GM12878 (cell line): Measurements from ENCODE around the gene ESYT2. TPM values are rescaled to one million over a fixed set of nuclear protein-coding genes. Genes with fewer than 3 reads are reported as not detected.

ENCODE experiments used
- ATAC-seq: fragments of 200-7000 bp; cut with Tn5 transposase; 3 replicates; pipeline ENCODE4 v1.9.1; 2020; ENCODE audit warnings: mild to moderate bottlenecking, moderate library complexity
- BruUV-seq: library from RNA; stranded (reverse); fragments of 400-500 nt; replicated peaks from 2 replicates; lab custom pipeline; 2021; lab: Mats Ljungman, UMichigan
- CTCF ChIA-PET: fragments of 300-600 bp; sonication (Branson Sonifier 250); formaldehyde crosslinking; extraction: SDS; loops from one replicate; lab custom pipeline; 2021; ENCODE audit warnings: inconsistent platforms; lab: Yijun Ruan, JAX
- POLR2A ChIA-PET: fragments of 350-600 bp; formaldehyde crosslinking; extraction: SDS; loops from one replicate; lab custom pipeline; 2021; ENCODE audit warnings: inconsistent platforms; lab: Charles Lee
- RAD21 ChIA-PET: fragments of 300-600 bp; sonication (Branson Sonifier 250); formaldehyde crosslinking; loops from one replicate; lab custom pipeline; 2023; ENCODE audit warnings: antibody characterized with exemption; ENCODE audit not compliant: unreplicated experiment; lab: Charles Lee
- SMC1A ChIA-PET: fragments of 300-600 bp; sonication (Branson Sonifier 250); formaldehyde crosslinking; loops from one replicate; lab custom pipeline; 2023; ENCODE audit not compliant: unreplicated experiment, uncharacterized antibody; lab: Charles Lee
- DNase-seq: peaks from one replicate; pipeline ENCODE4 v3.0.0-alpha.2; 2011; ENCODE audit warnings: low read depth, low spot score
- FAIRE-seq: peaks from 3 replicates; lab custom pipeline; 2011; peaks lifted over from hg19 to GRCh38; lab: Jason Lieb, UNC
- H2AFZ ChIP-seq: 2 replicates; pipeline ENCODE4 v1.6.0; 2011; ENCODE audit warnings: low read depth, low read length, control low read depth; ENCODE audit not compliant: control insufficient read depth
- H3K27ac ChIP-seq: 2 replicates; pipeline ENCODE4 v1.5.1; 2011; ENCODE audit warnings: control low read depth; ENCODE audit not compliant: control insufficient read depth, insufficient read depth
- H3K27me3 ChIP-seq, 2 experiments: replicated peaks in 1 of 2; 2 replicates each; pipeline versions ENCODE4 v1.6.0 to v1.6.1; 2011; ENCODE audit warnings: low read length in 1 of 2; ENCODE audit not compliant: control insufficient read depth in 2 of 2, insufficient read depth in 2 of 2
- H3K36me3 ChIP-seq, 2 experiments: 2 replicates each; pipeline ENCODE4 v1.5.1; 2011; ENCODE audit warnings: low read length in 1 of 2; ENCODE audit not compliant: control insufficient read depth in 2 of 2, insufficient read depth in 2 of 2
- H3K4me1 ChIP-seq: 2 replicates; pipeline ENCODE4 v1.6.1; 2011; ENCODE audit warnings: mild to moderate bottlenecking, low read length, moderate library complexity, mixed read lengths; ENCODE audit not compliant: control insufficient read depth, insufficient read depth
- H3K4me2 ChIP-seq: 2 replicates; pipeline ENCODE4 v1.6.0; 2011; ENCODE audit warnings: control low read depth; ENCODE audit not compliant: control insufficient read depth, insufficient read depth
- H3K4me3 ChIP-seq: fragments of 200-600 bp; sonication (generic); 2 replicates; pipeline ENCODE4 v1.5.1; 2016
- H3K79me2 ChIP-seq: 2 replicates; pipeline ENCODE4 v1.6.0; 2011; ENCODE audit warnings: low read length; ENCODE audit not compliant: control insufficient read depth, insufficient read depth
- H3K9ac ChIP-seq: 2 replicates; pipeline ENCODE4 v1.8.0; 2011; ENCODE audit warnings: low read length, control low read depth, mixed read lengths; ENCODE audit not compliant: control insufficient read depth, insufficient read depth
- H3K9me3 ChIP-seq: replicated peaks from 3 replicates; pipeline ENCODE4 v1.5.1; 2011; ENCODE audit warnings: mild to moderate bottlenecking, low read length; ENCODE audit not compliant: control insufficient read depth, insufficient read depth
- H4K20me1 ChIP-seq: 2 replicates; pipeline ENCODE4 v1.6.0; 2011; ENCODE audit not compliant: control insufficient read depth, insufficient read depth
- BCL3 ChIP-seq: IDR thresholded peaks from 2 replicates; pipeline ENCODE4 v1.6.1; 2011; ENCODE audit warnings: borderline replicate concordance, low read depth, mild to moderate bottlenecking, moderate library complexity, low read length; ENCODE audit not compliant: insufficient read depth, poor library complexity, severe bottlenecking
- E2F8 ChIP-seq: fragments of 450-650 bp; IDR thresholded peaks from 2 replicates; pipeline ENCODE4 v1.6.1; 2018; ENCODE audit warnings: mild to moderate bottlenecking, low read depth, moderate library complexity; ENCODE audit not compliant: partially characterized antibody
- FOS ChIP-seq: IDR thresholded peaks from 3 replicates; pipeline ENCODE4 v1.6.1; 2011; ENCODE audit warnings: borderline replicate concordance; ENCODE audit not compliant: insufficient read length; ENCODE audit errors: extremely low read depth
- FOXK2 ChIP-seq: fragments of 450-650 bp; IDR thresholded peaks from 2 replicates; pipeline ENCODE4 v1.6.1; 2017; ENCODE audit warnings: mild to moderate bottlenecking, moderate library complexity
- KDM1A ChIP-seq: fragments of 200-600 bp; sonication (generic); IDR thresholded peaks from 2 replicates; pipeline ENCODE4 v1.6.1; 2016; ENCODE audit warnings: borderline replicate concordance
- PML ChIP-seq: IDR thresholded peaks from 2 replicates; pipeline ENCODE4 v1.6.1; 2012; ENCODE audit warnings: low read length, inconsistent platforms
- SREBF2 ChIP-seq: IDR thresholded peaks from 2 replicates; pipeline ENCODE4 v1.6.1; 2012; ENCODE audit warnings: mild to moderate bottlenecking, low read length
- USF1 ChIP-seq: IDR thresholded peaks from 2 replicates; pipeline ENCODE4 v1.6.1; 2011; ENCODE audit warnings: borderline replicate concordance, low read depth, mild to moderate bottlenecking, moderate library complexity, mixed read lengths, low read length; ENCODE audit not compliant: insufficient read depth; ENCODE audit errors: extremely low read length
- YY1 ChIP-seq: IDR thresholded peaks from 2 replicates; pipeline ENCODE4 v1.6.1; 2011; ENCODE audit warnings: low read depth, mild to moderate bottlenecking, low read length
- WGBS: methylation state at CpG from one replicate; pipeline ENCODE4 v1.1.6; 2016; ENCODE audit warnings: low lambda C conversion rate; ENCODE audit not compliant: insufficient replicate concordance, insufficient coverage; ENCODE audit errors: missing lambda C conversion rate; 5-methylcytosine and 5-hydroxymethylcytosine counted together
- in situ Hi-C: fragments of 300-500 bp; cut with MboI; formaldehyde crosslinking; loops from 9 replicates; pipeline ENCODE4 v1.14.3; 2018; ENCODE audit warnings: mixed read lengths
- intact Hi-C: fragments of 100-400 bp; cut with micrococcal nuclease; formaldehyde crosslinking; loops from one replicate; pipeline ENCODE4 v1.14.2; 2022; ENCODE audit not compliant: unreplicated experiment
- polyA plus RNA-seq, 11 experiments: library from polyadenylated mRNA; depleted of rRNA in 4 of 11; unstranded in 6 of 11; stranded (reverse) in 5 of 11; fragments of >200 nt; fragmentation: Nextera tagmentation in 4 of 11; fragmentation: Illumina TruSeq in 1 of 11; extraction: Ambion mirVana in 4 of 11; extraction: Trizol in 1 of 11; gene quantifications; 1 replicate in 1 of 11; 2 replicates in 10 of 11; pipeline versions ENCODE4 v1.2.1 to v1.2.3, GENCODE V29; 2011 to 2016; ENCODE audit warnings: inconsistent platforms in 2 of 11, missing spikeins in 2 of 11, low read depth in 1 of 11
- total RNA-seq, 4 experiments: library from RNA; depleted of rRNA in 3 of 4; stranded (reverse); fragments of >200 nt in 3 of 4; fragmentation: Illumina TruSeq in 1 of 4; extraction: Trizol in 1 of 4; gene quantifications; 2 replicates each; pipeline versions ENCODE4 v1.2.1 to v1.2.3, GENCODE V29; 2013 to 2021

The ESYT2 gene
- total and polyA plus RNA-seq, 10 of the 15 experiments (the other 5 are each of a cell fraction or from before 2014, with no cell fraction given): 1.9 to 44.6 (median 21.4) TPM

- no peak for TF ChIP-seq FOXK2
- TF ChIP-seq KDM1A: no peak
- TF ChIP-seq FOS: no peak
- TF ChIP-seq BCL3: no peak
- no peak for TF ChIP-seq USF1
- TF ChIP-seq, all 136 proteins: peak for 0
Observed at GRCh38 chr7:158730383-158731346, 98.6 kb downstream of the ESYT2 start (continued).

- 87% methylated on average over 6 of the region's 7 CpGs for WGBS
- no peak for ATAC-seq
Observed at GRCh38 chr7:158729646-158730382, 99.5 kb downstream of the ESYT2 start.

More at GRCh38 chr7:158729646-158730382, 99.5 kb downstream of the ESYT2 start:
- no peaks in the 10 kb centered on the region for H3K27me3 ChIP-seq
- H4K20me1 ChIP-seq: no peaks in the 10 kb centered on the region
- no peak for TF ChIP-seq E2F8
- TF ChIP-seq PML: no peak
- no peak for TF ChIP-seq YY1
- TF ChIP-seq SREBF2: no peak
- H2AFZ ChIP-seq: no peak overlapping the region
- no peaks in the 10 kb centered on the region for H3K9me3 ChIP-seq
- no peaks in the 10 kb centered on the region for H3K79me2 ChIP-seq
- POLR2A ChIA-PET: interaction anchor here (0.8 kb wide), 1 partner anchor 12 kb away, joined by 3 read pairs; no protein-coding TSS in a partner anchor
- BruUV-seq: no TSS peak
- SMC1A ChIA-PET: interaction anchor here (0.9 kb wide), 1 partner anchor 20 kb away, joined by 3 read pairs; no protein-coding TSS in a partner anchor
- no peak for FAIRE-seq
- no peak overlapping the region for H3K27ac ChIP-seq
- H3K4me3 ChIP-seq: no peak overlapping the region
- intact Hi-C loops: no loop called here
- no peak overlapping the region for H3K4me2 ChIP-seq
- peaks cover 0 to 6% of the 10 kb centered on the region in 2 experiments; a peak in 1 of 4 replicates for H3K36me3 ChIP-seq
- no peak overlapping the region for H3K9ac ChIP-seq
- RAD21 ChIA-PET: no interaction called here
- in situ Hi-C loops: no loop called here
- no peak for DNase-seq
- CTCF ChIA-PET: no interaction called here
- no peaks in the 10 kb centered on the region for H3K4me1 ChIP-seq
